HG02642 (cell line): Measurements from ENCODE around the gene CTNNA2.

Experiments
- ATAC-seq: cut with Tn5 transposase; IDR thresholded peaks from one replicate; pipeline ENCODE4 v1.9.1; 2021; ENCODE audit warnings: mild to moderate bottlenecking; ENCODE audit not compliant: unreplicated experiment, poor library complexity

CTNNA2 gene

GRCh38 chr2:80300346-80300745 lies 787.5 kb downstream of the CTNNA2 start:
- ATAC-seq, result no peak

- ATAC-seq, result no peak
Observed at GRCh38 chr2:80300954-80301353, 788.1 kb downstream of the CTNNA2 start.

GRCh38 chr2:80302001-80302313 lies 789.1 kb downstream of the CTNNA2 start:
- no peak for ATAC-seq

GRCh38 chr2:80302314-80303005 lies 789.6 kb downstream of the CTNNA2 start:
- no peak for ATAC-seq

- no peak for ATAC-seq
Observed at GRCh38 chr2:80303006-80303908, 790.4 kb downstream of the CTNNA2 start.

GRCh38 chr2:80303909-80304837 lies 791.3 kb downstream of the CTNNA2 start, which contains the start of gene LRRTM1:
LRRTM1 (minus strand) TSS chr2:80304752; CDS start chr2:80303819, 933 bp downstream.
- ATAC-seq, result no peak

- no peak for ATAC-seq
Observed at GRCh38 chr2:80311304-80311703, 798.5 kb downstream of the CTNNA2 start.

GRCh38 chr2:80312282-80312839 lies 799.5 kb downstream of the CTNNA2 start:
- ATAC-seq, result no peak

GRCh38 chr2:80322311-80322920 lies 809.6 kb downstream of the CTNNA2 start:
- no peak for ATAC-seq

GRCh38 chr2:80322958-80323357 lies 810.1 kb downstream of the CTNNA2 start:
- ATAC-seq, result no peak

GRCh38 chr2:80323610-80324009 lies 810.8 kb downstream of the CTNNA2 start:
- ATAC-seq, result no peak

- no peak for ATAC-seq
Observed at GRCh38 chr2:80324525-80324924, 811.7 kb downstream of the CTNNA2 start.

- no peak for ATAC-seq
Observed at GRCh38 chr2:80326214-80326613, 813.4 kb downstream of the CTNNA2 start.

GRCh38 chr2:80326861-80327260 lies 814.0 kb downstream of the CTNNA2 start:
- no peak for ATAC-seq

GRCh38 chr2:80328159-80328571 lies 815.3 kb downstream of the CTNNA2 start:
- no peak for ATAC-seq

- ATAC-seq, result no peak
Observed at GRCh38 chr2:80329491-80329890, 816.6 kb downstream of the CTNNA2 start.

GRCh38 chr2:80330527-80331450 lies 817.9 kb downstream of the CTNNA2 start:
- no peak for ATAC-seq

- ATAC-seq, result no peak
Observed at GRCh38 chr2:80333886-80334285, 821.0 kb downstream of the CTNNA2 start.

- no peak for ATAC-seq
Observed at GRCh38 chr2:80335411-80335810, 822.6 kb downstream of the CTNNA2 start.
